ENCODE measurements around the gene DCN.
A peak's percentile ranks its signal among the peaks of the same experiment; 100 is the strongest.

DCN gene

GRCh38 chr12:91099836-91100235 is 82.8 kb downstream of the DCN start:
- no CpG with 5 or more reads among the region's 2 CpGs for WGBS, 2 donors (ENCODE audit: extremely low coverage in 2 of 2, insufficient read length in 2 of 2, insufficient replicate concordance in 1 of 2)
- Histone ChIP-seq H2BK15ac (ENCODE audit: low read length) (no peak overlapping the region), H3K79me1 (ENCODE audit: low read depth, low read length) (no peaks in the 10 kb centered on the region), H3K18ac (ENCODE audit: low read length) (no peak overlapping the region), H3K14ac (ENCODE audit: low read length) (no peak overlapping the region), H2AFZ (ENCODE audit: low read length) (no peak overlapping the region), H3K27ac (replicated peaks; ENCODE audit: low read length) (no peak overlapping the region), H2BK5ac (ENCODE audit: low read length) (no peak overlapping the region), H4K91ac (ENCODE audit: low read depth, low read length, poor library complexity) (no peak overlapping the region), H3K9ac (ENCODE audit: low read depth, low read length, poor library complexity) (no peak overlapping the region), H3K36me3 (replicated peaks in 1 of 2; ENCODE audit: control insufficient read depth in 2 of 2, insufficient read depth in 2 of 2, low read length in 2 of 2) (no peaks in the 10 kb centered on the region), H3K27me3 (ENCODE audit: control insufficient read depth in 3 of 3, insufficient read depth in 3 of 3, low read depth in 1 of 3, low read length in 3 of 3) (no peaks in the 10 kb centered on the region), H2AK5ac (ENCODE audit: low read depth, low read length) (no peak overlapping the region), H2BK12ac (ENCODE audit: low read length) (no peak overlapping the region), H3K4ac (ENCODE audit: low read length) (no peak overlapping the region), H3K4me2 (ENCODE audit: insufficient read depth, low read length, poor library complexity, severe bottlenecking) (no peak overlapping the region), H3K23ac (ENCODE audit: low read depth, low read length, poor library complexity) (no peak overlapping the region), H3K4me3 (ENCODE audit: low read length in 2 of 2) (no peak overlapping the region), H3K9me3 (replicated peaks in 1 of 2; ENCODE audit: control insufficient read depth in 2 of 2, insufficient read depth in 1 of 2, low read depth in 1 of 2, low read length in 2 of 2) (no peaks in the 10 kb centered on the region), H2BK120ac (ENCODE audit: low read depth, low read length) (no peak overlapping the region), H3K4me1 (ENCODE audit: control insufficient read depth in 2 of 2, insufficient read depth in 1 of 2, low read depth in 1 of 2, low read length in 2 of 2) (peaks cover 0 to 8% of the 10 kb centered on the region in 2 donors), H4K8ac (ENCODE audit: low read depth, low read length) (no peak overlapping the region)
- no peak for DNase-seq (ENCODE audit: low spot score)

- Histone ChIP-seq H2AFZ (ENCODE audit: low read length) (peak overlapping the region; percentile 57), H3K27ac (replicated peaks; ENCODE audit: low read length) (no peak overlapping the region), H3K18ac (ENCODE audit: low read length) (no peak overlapping the region), H3K79me1 (ENCODE audit: low read depth, low read length) (no peaks in the 10 kb centered on the region), H3K9me3 (replicated peaks in 1 of 2; ENCODE audit: control insufficient read depth in 2 of 2, insufficient read depth in 1 of 2, low read depth in 1 of 2, low read length in 2 of 2) (no peaks in the 10 kb centered on the region), H3K4me3 (ENCODE audit: low read length in 2 of 2) (no peak overlapping the region), H3K4me1 (ENCODE audit: control insufficient read depth in 2 of 2, insufficient read depth in 1 of 2, low read depth in 1 of 2, low read length in 2 of 2) (peaks cover 0 to 8% of the 10 kb centered on the region in 2 donors), H2BK120ac (ENCODE audit: low read depth, low read length) (no peak overlapping the region), H3K23ac (ENCODE audit: low read depth, low read length, poor library complexity) (no peak overlapping the region), H3K4ac (ENCODE audit: low read length) (no peak overlapping the region), H3K4me2 (ENCODE audit: insufficient read depth, low read length, poor library complexity, severe bottlenecking) (no peak overlapping the region), H4K8ac (ENCODE audit: low read depth, low read length) (no peak overlapping the region), H2BK5ac (ENCODE audit: low read length) (no peak overlapping the region), H3K27me3 (ENCODE audit: control insufficient read depth in 3 of 3, insufficient read depth in 3 of 3, low read depth in 1 of 3, low read length in 3 of 3) (no peaks in the 10 kb centered on the region), H2BK15ac (ENCODE audit: low read length) (no peak overlapping the region), H4K91ac (ENCODE audit: low read depth, low read length, poor library complexity) (no peak overlapping the region), H2BK12ac (ENCODE audit: low read length) (no peak overlapping the region), H3K9ac (ENCODE audit: low read depth, low read length, poor library complexity) (no peak overlapping the region), H2AK5ac (ENCODE audit: low read depth, low read length) (no peak overlapping the region), H3K36me3 (replicated peaks in 1 of 2; ENCODE audit: control insufficient read depth in 2 of 2, insufficient read depth in 2 of 2, low read length in 2 of 2) (no peaks in the 10 kb centered on the region), H3K14ac (ENCODE audit: low read length) (no peak overlapping the region)
- DNase-seq (ENCODE audit: low spot score) = no peak
- WGBS, 2 donors (ENCODE audit: extremely low coverage in 2 of 2, insufficient read length in 2 of 2, insufficient replicate concordance in 1 of 2) = no CpG with 5 or more reads among the region's 2 CpGs
These were observed 83.3 kb downstream of the DCN start for GRCh38 chr12:91099341-91099740.

GRCh38 chr12:91098941-91099340 is 83.7 kb downstream of the DCN start:
- Histone ChIP-seq H3K9me3 (replicated peaks in 1 of 2; ENCODE audit: control insufficient read depth in 2 of 2, insufficient read depth in 1 of 2, low read depth in 1 of 2, low read length in 2 of 2) (no peaks in the 10 kb centered on the region), H2BK5ac (ENCODE audit: low read length) (no peak overlapping the region), H3K4me1 (ENCODE audit: control insufficient read depth in 2 of 2, insufficient read depth in 1 of 2, low read depth in 1 of 2, low read length in 2 of 2) (peaks cover 0 to 8% of the 10 kb centered on the region in 2 donors), H3K9ac (ENCODE audit: low read depth, low read length, poor library complexity) (no peak overlapping the region), H4K8ac (ENCODE audit: low read depth, low read length) (no peak overlapping the region), H3K27ac (replicated peaks; ENCODE audit: low read length) (no peak overlapping the region), H3K36me3 (replicated peaks in 1 of 2; ENCODE audit: control insufficient read depth in 2 of 2, insufficient read depth in 2 of 2, low read length in 2 of 2) (no peaks in the 10 kb centered on the region), H2BK120ac (ENCODE audit: low read depth, low read length) (no peak overlapping the region), H3K4ac (ENCODE audit: low read length) (no peak overlapping the region), H3K18ac (ENCODE audit: low read length) (no peak overlapping the region), H2AK5ac (ENCODE audit: low read depth, low read length) (no peak overlapping the region), H3K27me3 (ENCODE audit: control insufficient read depth in 3 of 3, insufficient read depth in 3 of 3, low read depth in 1 of 3, low read length in 3 of 3) (no peaks in the 10 kb centered on the region), H3K79me1 (ENCODE audit: low read depth, low read length) (no peaks in the 10 kb centered on the region), H2BK15ac (ENCODE audit: low read length) (no peak overlapping the region), H2AFZ (ENCODE audit: low read length) (peak overlapping the region; percentile 57), H2BK12ac (ENCODE audit: low read length) (no peak overlapping the region), H4K91ac (ENCODE audit: low read depth, low read length, poor library complexity) (no peak overlapping the region), H3K4me2 (ENCODE audit: insufficient read depth, low read length, poor library complexity, severe bottlenecking) (no peak overlapping the region), H3K4me3 (ENCODE audit: low read length in 2 of 2) (no peak overlapping the region), H3K14ac (ENCODE audit: low read length) (no peak overlapping the region), H3K23ac (ENCODE audit: low read depth, low read length, poor library complexity) (no peak overlapping the region)
- no peak for DNase-seq (ENCODE audit: low spot score)
- WGBS, 2 donors (ENCODE audit: extremely low coverage in 2 of 2, insufficient read length in 2 of 2, insufficient replicate concordance in 1 of 2) = no CpG with 5 or more reads among the region's 3 CpGs

- Histone ChIP-seq H3K27ac (replicated peaks; ENCODE audit: low read length) (no peak overlapping the region), H2BK5ac (ENCODE audit: low read length) (no peak overlapping the region), H3K4me2 (ENCODE audit: insufficient read depth, low read length, poor library complexity, severe bottlenecking) (no peak overlapping the region)
These were observed 84.2 kb downstream of the DCN start for GRCh38 chr12:91098461-91098860.

More at GRCh38 chr12:91098461-91098860, 84.2 kb downstream of the DCN start:
- H2BK15ac ChIP-seq (ENCODE audit: low read length) = no peak overlapping the region
- no peak overlapping the region for H3K4ac ChIP-seq (ENCODE audit: low read length)
- no peak overlapping the region for H3K9ac ChIP-seq (ENCODE audit: low read depth, low read length, poor library complexity)
- H2AFZ ChIP-seq (ENCODE audit: low read length) = peak overlapping the region; percentile 11
- no peak for DNase-seq (ENCODE audit: low spot score)
- H4K91ac ChIP-seq (ENCODE audit: low read depth, low read length, poor library complexity) = no peak overlapping the region
- no peaks in the 10 kb centered on the region for H3K79me1 ChIP-seq (ENCODE audit: low read depth, low read length)
- no peak overlapping the region for H2AK5ac ChIP-seq (ENCODE audit: low read depth, low read length)
- no peak overlapping the region for H2BK120ac ChIP-seq (ENCODE audit: low read depth, low read length)
- H3K27me3 ChIP-seq (ENCODE audit: control insufficient read depth in 3 of 3, insufficient read depth in 3 of 3, low read depth in 1 of 3, low read length in 3 of 3) = no peaks in the 10 kb centered on the region
- no peaks in the 10 kb centered on the region for H3K36me3 ChIP-seq (replicated peaks in 1 of 2; ENCODE audit: control insufficient read depth in 2 of 2, insufficient read depth in 2 of 2, low read length in 2 of 2)
- no peaks in the 10 kb centered on the region for H3K9me3 ChIP-seq (replicated peaks in 1 of 2; ENCODE audit: control insufficient read depth in 2 of 2, insufficient read depth in 1 of 2, low read depth in 1 of 2, low read length in 2 of 2)
- no peak overlapping the region for H3K23ac ChIP-seq (ENCODE audit: low read depth, low read length, poor library complexity)
- H3K4me1 ChIP-seq (ENCODE audit: control insufficient read depth in 2 of 2, insufficient read depth in 1 of 2, low read depth in 1 of 2, low read length in 2 of 2) = peaks cover 0 to 8% of the 10 kb centered on the region in 2 donors
- H4K8ac ChIP-seq (ENCODE audit: low read depth, low read length) = no peak overlapping the region
- H3K14ac ChIP-seq (ENCODE audit: low read length) = no peak overlapping the region
- no peak overlapping the region for H3K18ac ChIP-seq (ENCODE audit: low read length)
- H3K4me3 ChIP-seq (ENCODE audit: low read length in 2 of 2) = no peak overlapping the region
- no peak overlapping the region for H2BK12ac ChIP-seq (ENCODE audit: low read length)
